ENCODE measurements around the gene USF2. TPM values are rescaled to one million over a fixed set of nuclear protein-coding genes. Genes with fewer than 3 reads are reported as not detected.

USF2 gene
- polyA plus RNA-seq, 12 donors = 91.0 to 157 (median 104) TPM; not detected in 1

GRCh38 chr19:35314858-35315470, 46.2 kb downstream of the USF2 start:
- DNase-seq = no peak

- DNase-seq = no peak
Measured at GRCh38 chr19:35315883-35316282, 47.1 kb downstream of the USF2 start.

- DNase-seq = no peak
Measured at GRCh38 chr19:35316560-35316959, 47.8 kb downstream of the USF2 start.

GRCh38 chr19:35317464-35318043, 48.8 kb downstream of the USF2 start:
- DNase-seq = no peak

GRCh38 chr19:35318679-35319448, 50.1 kb downstream of the USF2 start:
- DNase-seq = no peak

GRCh38 chr19:35320065-35320713, 51.4 kb downstream of the USF2 start:
- DNase-seq = no peak

GRCh38 chr19:35321291-35321690, 52.5 kb downstream of the USF2 start:
- DNase-seq = no peak

GRCh38 chr19:35322014-35322413, 53.3 kb downstream of the USF2 start:
- DNase-seq = no peak

- DNase-seq = no peak
Measured at GRCh38 chr19:35327642-35328041, 58.9 kb downstream of the USF2 start.

- DNase-seq = no peak
Measured at GRCh38 chr19:35328851-35329285, 60.1 kb downstream of the USF2 start, which contains the start of gene CD22. TSS of gene CD22 (plus strand) at chr19:35329187. CDS start at chr19:35332041, 2,854 bp downstream.

- DNase-seq = no peak
Measured at GRCh38 chr19:35329323-35329722, 60.6 kb downstream of the USF2 start.

Other genes with a start within 250 kb of the USF2 start
- gene SCN1B, start 238.5 kb upstream of the USF2 start, polyA plus RNA-seq (ENCODE audit: insufficient read length in 12 of 12) = 1 to 10 TPM in 11 of 12 donors, not detected in 1; 2.1 to 7.4 (median 5.4) TPM
- gene HPN, start 227.2 kb upstream of the USF2 start, polyA plus RNA-seq (ENCODE audit: insufficient read length in 12 of 12) = 10 to 100 TPM in 1 of 12 donors, 1 to 10 TPM in 2, under 1 TPM in 7, not detected in 2; 0.11 to 57.4 (median 0.41) TPM
- 100 to 1,000 TPM in 1 of 12 donors, 10 to 100 TPM in 2, 1 to 10 TPM in 3, under 1 TPM in 4, not detected in 2; 0.26 to 316 (median 1.2) TPM for gene FXYD3, start 153.1 kb upstream of the USF2 start, polyA plus RNA-seq (ENCODE audit: insufficient read length in 12 of 12)
- gene LGI4, start 133.9 kb upstream of the USF2 start, polyA plus RNA-seq (ENCODE audit: insufficient read length in 12 of 12) = 10 to 100 TPM in 7 of 12 donors, 1 to 10 TPM in 4, not detected in 1; 8.0 to 14.6 (median 12.0) TPM
- 100 to 1,000 TPM in 11 of 12 donors, not detected in 1; 102 to 315 (median 204) TPM for gene FXYD1, start 130.1 kb upstream of the USF2 start, polyA plus RNA-seq (ENCODE audit: insufficient read length in 12 of 12)
- 1 to 10 TPM in 5 of 12 donors, under 1 TPM in 5, not detected in 2; 0.53 to 2.2 (median 1.1) TPM for gene FXYD7, start 125.7 kb upstream of the USF2 start, polyA plus RNA-seq (ENCODE audit: insufficient read length in 12 of 12)
- 10 to 100 TPM in 11 of 12 donors, not detected in 1; 15.6 to 81.8 (median 18.8) TPM for gene FXYD5, start 114.2 kb upstream of the USF2 start, polyA plus RNA-seq (ENCODE audit: insufficient read length in 12 of 12)
- gene FAM187B, start 40.2 kb upstream of the USF2 start, polyA plus RNA-seq (ENCODE audit: insufficient read length in 12 of 12) = not detected
- 10 to 100 TPM in 3 of 12 donors, 1 to 10 TPM in 8, not detected in 1; 1.9 to 27.8 (median 5.0) TPM for gene LSR, start 20.0 kb upstream of the USF2 start, polyA plus RNA-seq (ENCODE audit: insufficient read length in 12 of 12)
- gene HAMP, start 13.6 kb downstream of the USF2 start, polyA plus RNA-seq (ENCODE audit: insufficient read length in 12 of 12) = under 1 TPM in 6 of 12 donors, not detected in 6; 0.09 to 0.32 (median 0.14) TPM
- gene MAG, start 23.2 kb downstream of the USF2 start, polyA plus RNA-seq (ENCODE audit: insufficient read length in 12 of 12) = 1 to 10 TPM in 2 of 12 donors, under 1 TPM in 6, not detected in 4; 0.11 to 1.3 (median 0.37) TPM
- 1 to 10 TPM in 3 of 12 donors, under 1 TPM in 7, not detected in 2; 0.34 to 7.6 (median 0.60) TPM for gene CD22, start 60.2 kb downstream of the USF2 start, polyA plus RNA-seq (ENCODE audit: insufficient read length in 12 of 12)
- gene FFAR1, start 78.9 kb downstream of the USF2 start, polyA plus RNA-seq (ENCODE audit: insufficient read length in 12 of 12) = under 1 TPM in 1 of 12 donors, not detected in 11; 0.12 TPM
- under 1 TPM in 5 of 12 donors, not detected in 7; 0.09 to 0.32 (median 0.13) TPM for gene FFAR3, start 89.5 kb downstream of the USF2 start, polyA plus RNA-seq (ENCODE audit: insufficient read length in 12 of 12)
- under 1 TPM in 1 of 12 donors, not detected in 11; 0.11 TPM for gene GPR42, start 102.1 kb downstream of the USF2 start, polyA plus RNA-seq (ENCODE audit: insufficient read length in 12 of 12)
- gene FFAR2, start 179.3 kb downstream of the USF2 start, polyA plus RNA-seq (ENCODE audit: insufficient read length in 12 of 12) = under 1 TPM in 9 of 12 donors, not detected in 3; 0.08 to 0.54 (median 0.26) TPM
- 100 to 1,000 TPM in 2 of 12 donors, 10 to 100 TPM in 1, 1 to 10 TPM in 1, under 1 TPM in 1, not detected in 7; 0.73 to 445 (median 73.3) TPM for gene KRTDAP, start 221.5 kb downstream of the USF2 start, polyA plus RNA-seq (ENCODE audit: insufficient read length in 12 of 12)
- 100 to 1,000 TPM in 1 of 12 donors, 10 to 100 TPM in 2, 1 to 10 TPM in 4, under 1 TPM in 3, not detected in 2; 0.58 to 181 (median 1.2) TPM for gene DMKN, start 244.7 kb downstream of the USF2 start, polyA plus RNA-seq (ENCODE audit: insufficient read length in 12 of 12)

Data from muscle of arm (tissue), 12 donors.